K562 (cell line): Measurements from ENCODE around the gene GOLGA8H. TPM values are rescaled to one million over a fixed set of nuclear protein-coding genes. Genes with fewer than 3 reads are reported as not detected.
A peak's percentile ranks its signal among the peaks of the same experiment; 100 is the strongest.
"Not testable (repeated sequence)": the region's sequence is repeated elsewhere in the genome, so short reads cannot be mapped to it uniquely, and the experiment has no call there.

Experiments
- ATAC-seq: fragments of 200-7000 bp; cut with Tn5 transposase; 3 replicates; pipeline ENCODE4 v1.9.1; 2020; ENCODE audit warnings: moderate library complexity
- Bru-seq: library from RNA; stranded (reverse); fragments of 400-500 nt; gene quantifications from one replicate; lab custom pipeline; 2021; lab: Mats Ljungman, UMichigan
- BruChase-seq, 2 experiments: library from RNA; stranded (reverse); fragments of 400-500 nt; gene quantifications; one replicate each; lab custom pipeline; 2021; lab: Mats Ljungman, UMichigan
- BruUV-seq: library from RNA; stranded (reverse); fragments of 400-500 nt; replicated peaks from 2 replicates; lab custom pipeline; 2021; lab: Mats Ljungman, UMichigan
- CTCF ChIA-PET: fragments of 300-600 bp; formaldehyde crosslinking; extraction: SDS; loops from one replicate; lab custom pipeline; 2021; ENCODE audit warnings: low intra/inter-chr PET ratio; lab: Yijun Ruan, JAX
- POLR2A ChIA-PET: fragments of 300-600, 350-650 bp; sonication (Branson Sonifier 250); formaldehyde crosslinking; extraction: SDS; loops from one replicate; lab custom pipeline; 2021; ENCODE audit warnings: antibody characterized with exemption, inconsistent platforms; lab: Yijun Ruan, JAX
- DNase-seq, 4 experiments: peaks; one replicate each; pipeline versions ENCODE4 v3.0.0 to v3.0.0-alpha.2; 2011 to 2018; ENCODE audit warnings: low spot score in 3 of 4, mixed read lengths in 3 of 4; ENCODE audit errors: extremely low read depth in 1 of 4
- FAIRE-seq: peaks from 2 replicates; lab custom pipeline; 2011; peaks lifted over from hg19 to GRCh38; lab: Jason Lieb, UNC
- H2AFZ ChIP-seq: 2 replicates; pipeline ENCODE4 v1.6.0; 2011; ENCODE audit warnings: low read depth, low read length, control low read depth, inconsistent platforms
- H3K27ac ChIP-seq: fragments of 200-600 bp; 3 replicates; pipeline ENCODE4 v1.8.0; 2011; ENCODE audit warnings: low read depth, mild to moderate bottlenecking, control low read depth, inconsistent platforms, low read length, moderate library complexity, mixed read lengths; ENCODE audit errors: extremely low read depth
- H3K27me3 ChIP-seq, 2 experiments: fragments of 300-600 bp in 1 of 2; 2 replicates in 1 of 2; 3 replicates in 1 of 2; pipeline versions ENCODE4 v1.6.0 to v1.8.0; 2011; ENCODE audit warnings: inconsistent platforms in 2 of 2, low read length in 2 of 2, mild to moderate bottlenecking in 1 of 2, mixed read lengths in 1 of 2, moderate library complexity in 1 of 2; ENCODE audit not compliant: control insufficient read depth in 2 of 2, insufficient read depth in 2 of 2
- H3K36me3 ChIP-seq: fragments of 300-600 bp; 3 replicates; pipeline ENCODE4 v1.8.0; 2011; ENCODE audit warnings: mild to moderate bottlenecking, low read length, inconsistent platforms; ENCODE audit not compliant: control insufficient read depth, insufficient read depth
- H3K4me1 ChIP-seq, 2 experiments: fragments of 200-600 bp in 1 of 2; replicated peaks in 1 of 2; 2 replicates in 1 of 2; 3 replicates in 1 of 2; pipeline versions ENCODE4 v1.5.1 to v1.8.0; 2011; ENCODE audit warnings: inconsistent platforms in 2 of 2, low read length in 2 of 2, mild to moderate bottlenecking in 1 of 2, mixed read lengths in 1 of 2, moderate library complexity in 1 of 2; ENCODE audit not compliant: control insufficient read depth in 2 of 2, insufficient read depth in 2 of 2
- H3K4me2 ChIP-seq: 2 replicates; pipeline ENCODE4 v1.6.1; 2011; ENCODE audit warnings: low read length, control low read depth, inconsistent platforms, mixed read lengths; ENCODE audit not compliant: insufficient read depth
- H3K4me3 ChIP-seq: fragments of 200-600 bp; sonication (generic), shearing (Covaris generic); 2 replicates; pipeline ENCODE4 v1.5.1; 2016; ENCODE audit warnings: control low read depth, inconsistent platforms
- H3K79me2 ChIP-seq: fragments of 200-600 bp; 3 replicates; pipeline ENCODE4 v1.8.0; 2011; ENCODE audit warnings: low read length, inconsistent platforms; ENCODE audit not compliant: control insufficient read depth, insufficient read depth
- H3K9ac ChIP-seq, 2 experiments: 2 replicates each; pipeline versions ENCODE4 v1.6.0 to v1.6.1; 2011; ENCODE audit warnings: low read depth in 2 of 2, low read length in 2 of 2, control low read depth in 1 of 2, inconsistent platforms in 1 of 2, mild to moderate bottlenecking in 1 of 2, mixed read lengths in 1 of 2; ENCODE audit not compliant: insufficient read depth in 1 of 2
- H3K9me1 ChIP-seq: one replicate; pipeline ENCODE4 v1.6.0; 2011; ENCODE audit warnings: inconsistent platforms, mild to moderate bottlenecking, low read length, moderate library complexity; ENCODE audit not compliant: control insufficient read depth, insufficient read depth
- H3K9me3 ChIP-seq: replicated peaks from 2 replicates; pipeline ENCODE4 v1.5.1; 2011; ENCODE audit warnings: low read depth, low read length, inconsistent platforms; ENCODE audit not compliant: control insufficient read depth, insufficient read depth
- H4K20me1 ChIP-seq: replicated peaks from 2 replicates; pipeline ENCODE4 v1.6.1; 2011; ENCODE audit warnings: low read length, inconsistent platforms, mixed read lengths; ENCODE audit not compliant: control insufficient read depth, insufficient read depth
- WGBS: fragments of 100-300 bp; shearing (Covaris generic); methylation state at CpG from one replicate; pipeline ENCODE4 v1.1.6; 2016; ENCODE audit warnings: low coverage, mixed read lengths; ENCODE audit not compliant: insufficient coverage; ENCODE audit errors: missing lambda C conversion rate; 5-methylcytosine and 5-hydroxymethylcytosine counted together
- in situ Hi-C: fragments of 300-500 bp; cut with MboI; formaldehyde crosslinking; loops from 4 replicates; pipeline ENCODE4 v1.15.0; 2018; ENCODE audit warnings: inconsistent platforms, mixed read lengths
- intact Hi-C: fragments of 100-400 bp; cut with micrococcal nuclease; formaldehyde crosslinking; loops from 2 replicates; pipeline ENCODE4 v1.14.2; 2022
- long read RNA-seq, 3 experiments: library from polyadenylated mRNA in 2 of 3; library from RNA in 1 of 3; unstranded in 2 of 3; stranded (forward) in 1 of 3; transcript quantifications; one replicate each; pipeline ENCODE4 v2.0.0, GENCODE V29; 2019 to 2022
- polyA minus RNA-seq, 3 experiments: library from RNA; depleted of rRNA, polyadenylated mRNA; stranded (reverse); fragments of >200 nt; gene quantifications; 2 replicates each; pipeline ENCODE4 v1.2.3, GENCODE V29; 2011
- polyA plus RNA-seq, 8 experiments: library from polyadenylated mRNA; depleted of rRNA in 4 of 8; stranded (reverse) in 5 of 8; unstranded in 3 of 8; fragments of >200 nt; fragmentation: Nextera tagmentation in 2 of 8; fragmentation: Illumina TruSeq in 1 of 8; extraction: Ambion mirVana in 2 of 8; extraction: Trizol in 1 of 8; gene quantifications; 2 replicates each; pipeline versions ENCODE4 v1.2.1 to v1.2.3, GENCODE V29; 2011 to 2014; ENCODE audit warnings: inconsistent platforms in 1 of 8, missing spikeins in 1 of 8
- total RNA-seq, 7 experiments: library from RNA; depleted of rRNA in 6 of 7; stranded (reverse); fragments of >200 nt in 6 of 7; fragmentation: Illumina TruSeq in 2 of 7; extraction: Trizol in 2 of 7; gene quantifications; 2 replicates each; pipeline versions ENCODE4 v1.2.1 to v1.2.3, GENCODE V29; 2011 to 2021; ENCODE audit warnings: low replicate concordance in 1 of 7

GOLGA8H gene
- total RNA-seq (2011; cell fraction: chromatin; rRNA removed; ENCODE audit: low replicate concordance): 0.25 TPM in 1 of 2 replicates, not detected in the other
- not detected in 2 replicates for total RNA-seq (2011; cell fraction: nucleolus; rRNA removed)
- total RNA-seq (2011; cell fraction: nucleoplasm; rRNA removed): not detected in 2 replicates
- total RNA-seq (2014; rRNA removed) (not detected in 2 replicates), total RNA-seq (2014; rRNA removed; fragmentation: Illumina TruSeq; extraction: Trizol) (not detected in 2 replicates), total RNA-seq (2015; rRNA removed; fragmentation: Illumina TruSeq; extraction: Trizol) (not detected in 2 replicates), total RNA-seq (2021) (not detected in 2 replicates), polyA plus RNA-seq (2011; rRNA removed) (not detected in 2 replicates), polyA plus RNA-seq (2014; fragmentation: Illumina TruSeq; extraction: Trizol) (not detected in 2 replicates), polyA plus RNA-seq (2014; fragmentation: Nextera tagmentation; extraction: Ambion mirVana) (not detected), polyA plus RNA-seq (2014; rRNA removed) (0.04 TPM in 1 of 2 replicates, not detected in the other), polyA minus RNA-seq (2011; rRNA and poly(A)+ RNA removed) (0.09 TPM in 1 of 2 replicates, not detected in the other), Bru-seq, nascent RNA (percentile 9 among the genes with signal in this experiment), BruChase-seq, experiment 1, labeled RNA remaining after a 2-hour chase (percentile 17 among the genes with signal in this experiment), BruChase-seq, experiment 2, labeled RNA remaining after a 6-hour chase (percentile 25 among the genes with signal in this experiment)
- not detected in 2 replicates for polyA plus RNA-seq (2011; cell fraction: cytosol; rRNA removed)
- not detected in 2 replicates for polyA plus RNA-seq (2011; cell fraction: nucleus; rRNA removed)
- polyA plus RNA-seq (2012): not detected in 2 replicates
- polyA minus RNA-seq (2011; cell fraction: cytosol; rRNA and poly(A)+ RNA removed): not detected in 2 replicates
- not detected in 2 replicates for polyA minus RNA-seq (2011; cell fraction: nucleus; rRNA and poly(A)+ RNA removed)
- long read RNA-seq, experiment 1: 0 reads
- long read RNA-seq, experiment 2: 0 reads
- long read RNA-seq, experiment 3: 0 reads

- ATAC-seq, intact Hi-C loops, H3K27ac ChIP-seq, H3K27me3 ChIP-seq, FAIRE-seq, H3K9me1 ChIP-seq, H2AFZ ChIP-seq, H3K36me3 ChIP-seq, H4K20me1 ChIP-seq, CTCF ChIA-PET, BruUV-seq, H3K9me3 ChIP-seq, H3K79me2 ChIP-seq, POLR2A ChIA-PET, DNase-seq, H3K4me2 ChIP-seq, in situ Hi-C loops, H3K4me3 ChIP-seq, H3K9ac ChIP-seq, H3K4me1 ChIP-seq: not testable (repeated sequence)
- no CpG with 5 or more reads among the region's 8 CpGs for WGBS
These were observed at the start of gene GOLGA8H for GRCh38 chr15:30603796-30604195. GOLGA8H (plus strand) TSS chr15:30604028; CDS start chr15:30604126, 98 bp downstream.

- CTCF ChIA-PET, in situ Hi-C loops, POLR2A ChIA-PET, H3K36me3 ChIP-seq, H3K4me1 ChIP-seq, H3K9me1 ChIP-seq, H2AFZ ChIP-seq, DNase-seq, H3K9me3 ChIP-seq, H3K27ac ChIP-seq, BruUV-seq, H3K27me3 ChIP-seq, H3K79me2 ChIP-seq, FAIRE-seq, intact Hi-C loops, H4K20me1 ChIP-seq, H3K9ac ChIP-seq, H3K4me2 ChIP-seq, H3K4me3 ChIP-seq: not testable (repeated sequence)
- WGBS: no CpG with 5 or more reads among the region's 6 CpGs
- peak; percentile 71 for ATAC-seq
These were observed 36.9 kb upstream of the GOLGA8H start for GRCh38 chr15:30566949-30567348.

GRCh38 chr15:30573012-30573491, 30.8 kb upstream of the GOLGA8H start:
- not testable (repeated sequence) for FAIRE-seq, BruUV-seq
- peak; percentile 80 for ATAC-seq

More at GRCh38 chr15:30573012-30573491, 30.8 kb upstream of the GOLGA8H start:
- POLR2A ChIA-PET, H3K4me3 ChIP-seq, H3K27me3 ChIP-seq, intact Hi-C loops, H3K27ac ChIP-seq, H3K79me2 ChIP-seq, H3K9me1 ChIP-seq, H3K4me1 ChIP-seq, CTCF ChIA-PET, H3K36me3 ChIP-seq, H3K9me3 ChIP-seq, H2AFZ ChIP-seq, in situ Hi-C loops, H3K9ac ChIP-seq, H3K4me2 ChIP-seq, H4K20me1 ChIP-seq, DNase-seq: not testable (repeated sequence)
- WGBS: no CpG with 5 or more reads among the region's 38 CpGs
